HEK293 (cell line): ENCODE data around the gene MC2R.

Experiments
- CTCF ChIP-seq: fragments of 450-650 bp; formaldehyde crosslinking; IDR thresholded peaks from 2 replicates; pipeline ENCODE4 v1.5.1; 2016; ENCODE audit warnings: missing biosample characterization, missing genetic modification characterization
- ZBTB21 ChIP-seq: fragments of 450-650 bp; formaldehyde crosslinking; IDR thresholded peaks from 2 replicates; pipeline ENCODE4 v1.5.1; 2017; ENCODE audit warnings: missing biosample characterization, missing genetic modification characterization
- ZNF140 ChIP-seq: fragments of 450-650 bp; formaldehyde crosslinking; IDR thresholded peaks from 2 replicates; pipeline ENCODE4 v1.5.1; 2016; ENCODE audit warnings: missing biosample characterization, missing genetic modification characterization
- ZNF280D ChIP-seq: fragments of 450-650 bp; formaldehyde crosslinking; IDR thresholded peaks from 2 replicates; pipeline ENCODE4 v1.5.1; 2016; ENCODE audit warnings: missing biosample characterization, missing genetic modification characterization
- TF ChIP-seq, protein P1 (sequence below): IDR thresholded peaks from 2 replicates; pipeline ENCODE4 v1.6.1; 2011; ENCODE audit warnings: mild to moderate bottlenecking, low read depth, low read length, borderline replicate concordance

DNA sequence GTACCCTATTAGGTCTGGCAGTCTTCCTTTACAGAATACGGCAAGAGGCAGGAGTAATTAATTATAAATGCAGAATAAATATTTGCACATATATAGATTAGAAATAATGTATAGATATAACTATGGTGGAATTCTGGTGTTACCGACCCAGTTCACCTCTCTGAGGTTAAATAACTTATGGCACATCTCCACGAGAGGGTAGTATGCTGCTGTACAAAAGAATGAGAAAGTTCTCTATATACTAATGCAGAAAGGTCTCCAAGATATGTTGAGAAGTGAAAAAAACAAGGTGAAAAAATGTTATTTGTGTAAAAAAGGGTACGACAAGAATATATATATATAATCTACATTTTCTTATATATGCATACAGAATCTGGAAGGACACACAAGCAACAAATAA is 40.8 kb downstream of the MC2R start:
- TF ChIP-seq CTCF (tag by site-specific recombination): no peak
- no peak for TF ChIP-seq ZNF280D
- TF ChIP-seq ZNF140 (tag by site-specific recombination): no peak
- TF ChIP-seq ZBTB21 (tag by site-specific recombination): no peak
- TF ChIP-seq, protein P1, sequence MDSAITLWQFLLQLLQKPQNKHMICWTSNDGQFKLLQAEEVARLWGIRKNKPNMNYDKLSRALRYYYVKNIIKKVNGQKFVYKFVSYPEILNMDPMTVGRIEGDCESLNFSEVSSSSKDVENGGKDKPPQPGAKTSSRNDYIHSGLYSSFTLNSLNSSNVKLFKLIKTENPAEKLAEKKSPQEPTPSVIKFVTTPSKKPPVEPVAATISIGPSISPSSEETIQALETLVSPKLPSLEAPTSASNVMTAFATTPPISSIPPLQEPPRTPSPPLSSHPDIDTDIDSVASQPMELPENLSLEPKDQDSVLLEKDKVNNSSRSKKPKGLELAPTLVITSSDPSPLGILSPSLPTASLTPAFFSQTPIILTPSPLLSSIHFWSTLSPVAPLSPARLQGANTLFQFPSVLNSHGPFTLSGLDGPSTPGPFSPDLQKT: no peak
